PC-3 (cell line): Measurements from ENCODE around the gene PPP1R13B. TPM values are rescaled to one million over a fixed set of nuclear protein-coding genes. Genes with fewer than 3 reads are reported as not detected.

Source experiments
- ATAC-seq: fragments of 200-7000 bp; cut with Tn5 transposase; 2 replicates; pipeline ENCODE4 v1.9.1; 2020; ENCODE audit warnings: mild to moderate bottlenecking, moderate library complexity
- BruUV-seq: library from RNA; stranded (reverse); fragments of 400-500 nt; replicated peaks from 2 replicates; lab custom pipeline; 2021; lab: Mats Ljungman, UMichigan
- CTCF ChIA-PET: fragments of 300-600 bp; sonication (Branson Sonifier 250); formaldehyde crosslinking; loops from one replicate; lab custom pipeline; 2022; ENCODE audit warnings: antibody characterized with exemption; lab: Charles Lee
- POLR2A ChIA-PET: fragments of 300-600 bp; sonication (Branson Sonifier 250); formaldehyde crosslinking; loops from one replicate; lab custom pipeline; 2022; ENCODE audit warnings: antibody characterized with exemption; ENCODE audit not compliant: unreplicated experiment; lab: Charles Lee
- DNase-seq: peaks from one replicate; pipeline ENCODE4 v3.0.0-alpha.2; 2015
- H2AFZ ChIP-seq: fragments of 300-600 bp; sonication (generic); 2 replicates; pipeline ENCODE4 v1.6.0; 2016; ENCODE audit warnings: antibody characterized with exemption, low read length
- H3F3A ChIP-seq: fragments of 300-600 bp; sonication (generic); one replicate; pipeline ENCODE4 v1.6.0; 2017; ENCODE audit warnings: antibody characterized with exemption, low read length, control low read depth, mild to moderate bottlenecking; ENCODE audit not compliant: unreplicated experiment
- H3K27ac ChIP-seq: fragments of 300-600 bp; sonication (generic); 2 replicates; pipeline ENCODE4 v1.5.1; 2016; ENCODE audit warnings: mild to moderate bottlenecking, low read length
- H3K27me3 ChIP-seq: fragments of 300-600 bp; sonication (generic); 2 replicates; pipeline ENCODE4 v1.6.1; 2016; ENCODE audit warnings: low read length, mixed read lengths
- H3K36me3 ChIP-seq: fragments of 300-600 bp; sonication (generic); 2 replicates; pipeline ENCODE4 v1.6.1; 2016; ENCODE audit warnings: low read depth, mixed run types, low read length, mixed read lengths
- H3K4me1 ChIP-seq: fragments of 300-600 bp; sonication (generic); 2 replicates; pipeline ENCODE4 v1.5.1; 2016; ENCODE audit warnings: low read length; ENCODE audit not compliant: insufficient read depth
- H3K4me2 ChIP-seq: fragments of 300-600 bp; sonication (generic); 2 replicates; pipeline ENCODE4 v1.6.0; 2016; ENCODE audit warnings: low read length
- H3K4me3 ChIP-seq: fragments of 300-600 bp; sonication (generic); 2 replicates; pipeline ENCODE4 v1.5.1; 2016; ENCODE audit warnings: mild to moderate bottlenecking, low read length, mixed read lengths
- H3K79me2 ChIP-seq: fragments of 300-600 bp; sonication (generic); 2 replicates; pipeline ENCODE4 v1.6.1; 2017; ENCODE audit warnings: low read length, mixed read lengths
- H3K9ac ChIP-seq: fragments of 300-600 bp; sonication (generic); 2 replicates; pipeline ENCODE4 v1.6.0; 2016; ENCODE audit warnings: mild to moderate bottlenecking, low read length
- H3K9me2 ChIP-seq: fragments of 300-600 bp; sonication (generic); replicated peaks from 2 replicates; pipeline ENCODE4 v1.6.1; 2016; ENCODE audit warnings: mixed run types, low read length, mixed read lengths
- H3K9me3 ChIP-seq: fragments of 300-600 bp; sonication (generic); 2 replicates; pipeline ENCODE4 v1.6.1; 2016; ENCODE audit warnings: low read length, mixed read lengths
- H4K20me1 ChIP-seq: fragments of 300-600 bp; sonication (generic); 2 replicates; pipeline ENCODE4 v1.6.1; 2016; ENCODE audit warnings: low read length, mixed read lengths
- CTCF ChIP-seq: fragments of 300-600 bp; sonication (generic); conservative IDR thresholded peaks from 2 replicates; pipeline ENCODE4 v1.5.1; 2017; ENCODE audit warnings: antibody characterized with exemption, low read depth, mild to moderate bottlenecking, low read length
- EZH2 ChIP-seq: fragments of 300-600 bp; sonication (generic); IDR thresholded peaks from one replicate; pipeline ENCODE4 v1.6.1; 2017; ENCODE audit warnings: antibody characterized with exemption, mild to moderate bottlenecking, low read length; ENCODE audit not compliant: unreplicated experiment
- EZH2phosphoT487 ChIP-seq: fragments of 300-600 bp; sonication (generic); IDR thresholded peaks from 2 replicates; pipeline ENCODE4 v1.6.1; 2018; ENCODE audit warnings: mild to moderate bottlenecking, antibody characterized with exemption, low read length, borderline replicate concordance
- intact Hi-C: fragments of 100-400 bp; cut with micrococcal nuclease; formaldehyde crosslinking; loops from 2 replicates; pipeline ENCODE4 v1.9.0; 2023
- total RNA-seq: library from RNA; depleted of rRNA; stranded (reverse); fragments of >200 nt; gene quantifications from 2 replicates; pipeline ENCODE4 v1.2.3, GENCODE V29; 2014

The PPP1R13B gene
- total RNA-seq, 1 experiment from 2014 or later = 13.0 TPM

GRCh38 chr14:103820382-103820781 lies 27.0 kb downstream of the PPP1R13B start:
- Histone ChIP-seq H3F3A (no peaks in the 10 kb centered on the region), H3K79me2 (peaks cover 81% of the 10 kb centered on the region), H3K27ac (no peak overlapping the region), H3K27me3 (no peaks in the 10 kb centered on the region), H3K4me1 (0 out of 2 replicates have a peak, but pooled peaks cover 3% of the 10 kb centered on the region), H4K20me1 (0 out of 2 replicates have a peak, but pooled peaks cover 4% of the 10 kb centered on the region), H2AFZ (peak overlapping the region; percentile 48; the same call in 1 of the 2 replicates), H3K9me2 (no peaks in the 10 kb centered on the region), H3K36me3 (no peaks in the 10 kb centered on the region), H3K9ac (no peak overlapping the region), H3K9me3 (no peaks in the 10 kb centered on the region), H3K4me3 (no peak overlapping the region), H3K4me2 (peak overlapping the region; percentile 23; the same call in 1 of the 2 replicates)
- no peak for TF ChIP-seq EZH2phosphoT487
- TF ChIP-seq EZH2 = no peak
- no peak for TF ChIP-seq CTCF
- POLR2A ChIA-PET = no interaction called here
- no peak for ATAC-seq
- no peak for DNase-seq
- CTCF ChIA-PET = no interaction called here
- BruUV-seq = no TSS peak
- intact Hi-C loops = no loop called here

GRCh38 chr14:103819503-103820307 lies 27.7 kb downstream of the PPP1R13B start:
- H3F3A ChIP-seq = no peaks in the 10 kb centered on the region
- ChIA-PET POLR2A (interaction anchor here (0.5 kb wide), 1 partner anchor 871 kb away, joined by 3 read pairs; no protein-coding TSS in a partner anchor), CTCF (no interaction called here)
- ATAC-seq = peak; percentile 55
- intact Hi-C loops = no loop called here
- no peak overlapping the region for H3K9ac ChIP-seq
- H3K9me3 ChIP-seq = no peaks in the 10 kb centered on the region
- 0 out of 2 replicates have a peak, but pooled peaks cover 3% of the 10 kb centered on the region for H3K4me1 ChIP-seq
- no peak overlapping the region for H3K27ac ChIP-seq
- DNase-seq = no peak
- H3K4me3 ChIP-seq = no peak overlapping the region
- no peaks in the 10 kb centered on the region for H3K27me3 ChIP-seq
- peaks cover 80% of the 10 kb centered on the region for H3K79me2 ChIP-seq
- H2AFZ ChIP-seq = peak overlapping the region; percentile 48; the same call in 1 of the 2 replicates
- 0 out of 2 replicates have a peak, but pooled peaks cover 4% of the 10 kb centered on the region for H4K20me1 ChIP-seq
- no peaks in the 10 kb centered on the region for H3K9me2 ChIP-seq
- no TSS peak for BruUV-seq
- peak overlapping the region; percentile 23; the same call in 1 of the 2 replicates for H3K4me2 ChIP-seq
- TF ChIP-seq EZH2phosphoT487 (no peak), CTCF (no peak), EZH2 (no peak)
- H3K36me3 ChIP-seq = no peaks in the 10 kb centered on the region

GRCh38 chr14:103818870-103819269 lies 28.5 kb downstream of the PPP1R13B start:
- no TSS peak for BruUV-seq
- no peaks in the 10 kb centered on the region for H3K9me3 ChIP-seq
- no peak overlapping the region for H2AFZ ChIP-seq
- DNase-seq (no peak), ATAC-seq (no peak)
- ChIA-PET CTCF (no interaction called here), POLR2A (interaction anchor here (0.5 kb wide), 1 partner anchor 871 kb away, joined by 3 read pairs; no protein-coding TSS in a partner anchor)
- TF ChIP-seq EZH2 (no peak), CTCF (no peak), EZH2phosphoT487 (no peak)
- peaks cover 75% of the 10 kb centered on the region for H3K79me2 ChIP-seq
- no peaks in the 10 kb centered on the region for H3K36me3 ChIP-seq
- H4K20me1 ChIP-seq = 0 out of 2 replicates have a peak, but pooled peaks cover 4% of the 10 kb centered on the region
- H3K4me1 ChIP-seq = 0 out of 2 replicates have a peak, but pooled peaks cover 3% of the 10 kb centered on the region
- no peak overlapping the region for H3K27ac ChIP-seq
- H3K27me3 ChIP-seq = no peaks in the 10 kb centered on the region
- no peak overlapping the region for H3K9ac ChIP-seq
- no peaks in the 10 kb centered on the region for H3F3A ChIP-seq
- no peaks in the 10 kb centered on the region for H3K9me2 ChIP-seq
- intact Hi-C loops = no loop called here
- H3K4me2 ChIP-seq = no peak overlapping the region
- H3K4me3 ChIP-seq = no peak overlapping the region
